Activated naive CD4-positive, alpha-beta T cell (primary cell): ENCODE results near the gene TRIB2.

ENCODE experiments used
- DNase-seq, 4 experiments: peaks; one replicate each; lab custom pipeline; 2025; lab: John Stamatoyannopoulos, UW

The TRIB2 gene

GRCh38 chr2:12742891-12743290 is 26.2 kb downstream of the TRIB2 start:
- DNase-seq = no peak

DNA sequence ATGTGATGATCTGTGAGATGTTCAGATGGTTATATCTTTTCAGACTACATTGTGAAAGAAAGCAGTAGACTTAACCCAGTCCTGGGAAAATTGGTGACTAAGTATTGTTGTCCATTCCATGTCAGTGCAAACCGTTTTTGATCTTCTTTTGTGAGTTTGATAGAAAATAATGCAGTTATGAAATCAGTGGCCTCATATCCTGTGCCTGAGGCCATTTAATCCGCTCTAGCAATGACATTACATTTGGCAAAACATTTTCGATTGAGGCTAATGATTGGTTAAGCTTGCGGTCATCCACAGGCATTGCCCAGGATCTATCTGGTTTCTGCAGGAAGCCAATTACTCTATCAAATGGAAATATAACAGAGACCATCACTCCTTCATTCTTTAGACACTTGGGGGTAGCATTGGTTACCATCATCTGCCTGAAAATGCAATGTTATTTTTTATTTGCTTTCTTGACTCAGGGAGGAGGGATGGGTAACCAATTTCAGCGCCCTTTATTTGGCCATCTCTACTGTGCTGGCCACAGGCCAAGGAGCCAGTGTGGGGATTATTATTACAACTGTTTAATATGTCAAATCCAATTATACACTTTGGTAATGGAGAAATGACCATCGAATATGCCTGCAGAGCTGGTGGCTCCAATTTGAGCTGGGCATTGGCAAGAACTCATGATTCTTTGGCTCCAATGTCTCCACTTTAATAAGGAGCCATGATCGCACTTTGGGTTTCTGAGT is 33.6 kb downstream of the TRIB2 start:
- DNase-seq = no peak

- DNase-seq = no peak
These were observed 37.9 kb downstream of the TRIB2 start for GRCh38 chr2:12754643-12755042.

DNA sequence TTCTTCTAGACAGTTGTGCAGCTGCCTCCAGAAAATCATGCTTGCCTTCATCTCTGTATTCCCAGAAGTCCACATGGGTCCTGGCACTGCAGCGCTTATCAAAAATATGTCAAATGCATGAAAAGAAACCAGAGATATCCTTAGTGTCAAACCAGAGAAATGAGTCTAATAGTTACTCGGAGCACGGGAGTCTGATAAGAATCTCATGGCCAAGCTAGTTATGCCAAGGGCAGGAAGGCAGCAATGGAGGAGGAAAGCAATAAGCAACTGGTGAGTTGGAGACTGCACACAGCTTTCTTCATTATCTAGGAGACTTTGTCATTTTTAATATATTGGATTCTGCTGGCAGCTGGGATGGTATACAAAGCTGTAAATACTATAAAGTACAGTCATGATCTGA is 38.6 kb downstream of the TRIB2 start:
- DNase-seq = no peak

DNA sequence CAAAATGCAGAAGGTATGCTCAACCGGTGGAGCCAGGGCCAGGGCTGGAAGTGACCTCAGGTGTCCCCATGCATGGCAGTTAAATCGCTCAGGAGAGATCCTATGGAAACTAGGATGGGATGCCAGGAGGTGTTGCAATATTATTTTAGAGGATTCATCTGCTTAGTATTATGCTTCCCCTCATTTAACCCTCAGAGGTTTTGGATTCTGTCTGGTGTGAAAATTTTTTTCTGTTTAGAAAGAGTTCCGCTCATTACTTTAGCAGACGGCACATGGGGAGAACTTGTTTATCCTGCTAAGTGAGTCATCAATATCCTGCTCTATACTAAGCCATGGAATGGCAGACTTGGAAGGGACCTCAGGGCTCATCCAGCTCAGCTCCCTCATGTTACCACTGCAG is 42.5 kb downstream of the TRIB2 start:
- DNase-seq = no peak

- no peak for DNase-seq
These were observed 44.4 kb downstream of the TRIB2 start for GRCh38 chr2:12761104-12761503.

- DNase-seq = no peak
These were observed 45.6 kb downstream of the TRIB2 start for GRCh38 chr2:12762337-12762736.

DNA sequence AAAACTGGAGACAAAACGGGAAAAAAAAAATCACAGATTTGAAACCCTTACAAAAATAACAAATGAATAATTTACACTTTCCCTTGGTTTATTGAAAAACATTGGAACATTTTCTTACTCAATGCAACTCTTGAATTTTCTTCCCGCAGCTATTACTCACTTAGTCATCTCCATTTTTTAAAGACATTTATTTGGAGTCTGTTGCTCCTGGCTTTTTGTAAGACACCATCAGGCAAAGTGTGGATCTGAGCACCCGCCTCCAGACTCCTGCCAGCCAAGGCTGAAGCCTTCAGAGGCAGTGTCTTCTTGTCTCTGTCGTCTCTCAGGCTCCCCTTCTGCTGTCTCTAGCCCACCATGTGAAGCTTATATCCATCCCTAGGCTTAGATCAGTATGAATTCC is 46.2 kb downstream of the TRIB2 start:
- no peak for DNase-seq

- DNase-seq = no peak
These were observed 46.8 kb downstream of the TRIB2 start for GRCh38 chr2:12763486-12763885.

DNA sequence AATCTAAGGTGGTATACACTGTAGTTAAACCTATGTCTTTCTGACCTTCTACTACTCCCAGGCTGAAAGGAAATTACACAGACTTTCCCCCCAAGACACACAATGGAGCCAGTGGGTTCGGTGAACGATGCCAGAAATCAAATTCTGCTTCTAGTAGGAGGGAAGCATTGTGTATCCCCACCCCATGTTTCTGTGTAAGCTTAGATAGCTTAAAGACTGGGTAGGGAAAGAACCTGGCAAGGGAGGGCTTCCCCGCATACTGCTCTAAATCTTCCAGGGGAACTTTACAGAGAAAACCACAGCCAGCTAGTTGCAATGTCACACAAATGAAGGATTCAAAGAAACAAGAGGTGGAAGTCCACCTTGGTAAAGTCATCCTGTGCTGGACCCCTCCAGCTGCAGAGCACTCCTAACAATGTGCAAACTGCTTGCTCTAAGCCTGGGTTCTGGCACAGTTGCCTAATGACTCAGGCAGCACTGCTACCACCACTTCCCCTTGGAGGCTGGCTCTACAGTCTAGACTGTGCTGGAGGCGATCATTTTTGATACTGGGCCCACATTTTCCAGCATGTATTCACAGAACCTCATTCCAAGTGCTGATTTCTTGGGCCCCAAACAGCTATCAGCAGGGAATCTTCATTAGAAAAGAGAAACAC is 47.5 kb downstream of the TRIB2 start:
- no peak for DNase-seq

GRCh38 chr2:12764849-12765605 is 48.3 kb downstream of the TRIB2 start:
- no peak for DNase-seq

DNA sequence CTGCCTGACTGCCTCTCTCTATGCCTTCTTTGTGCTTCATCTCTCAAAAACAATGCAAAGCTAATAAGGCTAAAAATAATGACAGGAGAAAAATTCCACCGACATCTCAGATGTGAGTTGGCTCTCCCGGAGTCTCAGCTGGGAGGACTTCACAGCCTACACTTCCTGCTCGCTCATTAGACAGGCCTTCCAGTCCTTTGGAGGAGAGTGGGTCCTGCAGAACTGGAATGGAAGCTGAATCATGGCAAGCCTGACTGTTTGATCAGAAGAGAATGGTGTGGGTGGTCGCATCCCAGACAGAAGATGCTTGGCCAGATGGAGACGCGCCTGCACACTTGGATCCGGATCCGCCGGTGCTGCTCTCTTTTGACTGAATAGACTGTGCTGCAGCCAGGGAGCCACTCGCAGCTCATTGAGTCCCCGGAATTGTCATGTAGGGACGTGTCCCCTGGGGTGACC is 49.7 kb downstream of the TRIB2 start:
- no peak for DNase-seq

GRCh38 chr2:12767541-12767940 is 50.8 kb downstream of the TRIB2 start:
- no peak for DNase-seq

GRCh38 chr2:12767996-12768624 is 51.4 kb downstream of the TRIB2 start:
- no peak for DNase-seq

- no peak for DNase-seq
These were observed 52.9 kb downstream of the TRIB2 start for GRCh38 chr2:12769492-12770105.

- no peak for DNase-seq
These were observed 53.7 kb downstream of the TRIB2 start for GRCh38 chr2:12770300-12770968.

- DNase-seq = no peak
These were observed 54.4 kb downstream of the TRIB2 start for GRCh38 chr2:12771154-12771553.

DNA sequence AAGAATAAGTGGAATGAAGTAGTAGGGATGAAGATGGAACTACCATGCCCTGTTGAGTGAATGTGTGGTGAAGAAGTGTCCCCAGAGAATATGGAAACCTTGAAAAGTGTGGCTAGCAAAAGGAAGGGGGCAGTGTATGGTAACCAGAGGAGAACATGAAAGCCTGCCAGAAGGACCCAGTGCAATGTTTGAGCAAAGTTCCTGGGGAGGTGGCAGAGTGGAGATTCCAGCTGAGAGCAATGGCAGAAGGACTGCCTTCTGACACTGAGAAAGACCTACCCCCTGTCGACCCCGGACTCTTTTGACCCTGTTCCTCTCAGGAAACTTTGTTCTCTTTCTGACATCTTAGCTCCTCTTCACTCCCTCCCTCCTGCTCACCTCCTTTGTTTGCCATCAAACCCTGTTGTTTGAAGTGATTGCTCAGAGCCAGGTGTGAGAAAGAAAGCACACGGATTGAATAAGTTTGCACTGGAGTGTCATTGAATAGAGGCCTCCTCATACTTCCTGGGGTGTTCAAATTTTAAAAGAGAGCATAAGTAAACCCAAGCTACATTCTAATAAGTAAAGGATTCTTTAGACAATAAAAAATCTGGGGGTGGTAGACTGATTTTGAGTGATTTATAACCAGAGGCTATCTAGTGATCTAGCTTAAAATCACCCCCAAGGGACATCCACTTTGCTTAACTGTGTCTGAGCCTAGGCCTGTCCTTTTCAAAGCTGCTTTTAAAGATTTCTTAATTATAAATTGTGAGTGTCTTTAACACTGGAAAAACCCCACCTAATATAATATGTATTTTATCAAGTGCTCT is 57.1 kb downstream of the TRIB2 start:
- no peak for DNase-seq

- no peak for DNase-seq
These were observed 57.6 kb downstream of the TRIB2 start for GRCh38 chr2:12774395-12774727.

- DNase-seq = no peak
These were observed 59.8 kb downstream of the TRIB2 start for GRCh38 chr2:12776521-12776961.

DNA sequence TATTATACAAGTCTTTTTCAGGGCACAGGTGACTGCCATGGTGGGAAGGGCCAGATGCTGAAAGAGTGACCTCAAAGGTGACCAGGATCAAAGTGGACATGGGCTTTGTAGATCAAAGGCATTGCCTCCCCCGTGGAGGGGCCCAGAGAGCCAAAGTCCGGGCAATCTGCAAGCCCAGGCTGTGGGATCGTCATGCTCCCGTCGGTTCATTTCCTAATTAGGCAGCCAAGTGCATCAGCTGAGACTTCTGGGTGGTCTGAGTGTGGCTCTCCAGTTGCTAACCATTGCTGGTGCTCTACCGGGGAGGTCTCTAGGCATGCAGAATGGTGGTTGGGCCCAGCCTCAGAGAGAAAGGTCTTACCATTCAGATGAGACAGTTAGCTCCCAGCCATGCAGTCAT is 61.6 kb downstream of the TRIB2 start:
- no peak for DNase-seq
